Left forelimb (tissue), 1 donor: ENCODE measurements around the gene LRRC8A.

Experiments used
- DNase-seq: peaks from one replicate; pipeline ENCODE4 v3.0.0-alpha.2; 2018; ENCODE audit warnings: low spot score

The LRRC8A gene

GRCh38 chr9:128901822-128902221, 19.9 kb downstream of the LRRC8A start:
- DNase-seq: no peak

DNA sequence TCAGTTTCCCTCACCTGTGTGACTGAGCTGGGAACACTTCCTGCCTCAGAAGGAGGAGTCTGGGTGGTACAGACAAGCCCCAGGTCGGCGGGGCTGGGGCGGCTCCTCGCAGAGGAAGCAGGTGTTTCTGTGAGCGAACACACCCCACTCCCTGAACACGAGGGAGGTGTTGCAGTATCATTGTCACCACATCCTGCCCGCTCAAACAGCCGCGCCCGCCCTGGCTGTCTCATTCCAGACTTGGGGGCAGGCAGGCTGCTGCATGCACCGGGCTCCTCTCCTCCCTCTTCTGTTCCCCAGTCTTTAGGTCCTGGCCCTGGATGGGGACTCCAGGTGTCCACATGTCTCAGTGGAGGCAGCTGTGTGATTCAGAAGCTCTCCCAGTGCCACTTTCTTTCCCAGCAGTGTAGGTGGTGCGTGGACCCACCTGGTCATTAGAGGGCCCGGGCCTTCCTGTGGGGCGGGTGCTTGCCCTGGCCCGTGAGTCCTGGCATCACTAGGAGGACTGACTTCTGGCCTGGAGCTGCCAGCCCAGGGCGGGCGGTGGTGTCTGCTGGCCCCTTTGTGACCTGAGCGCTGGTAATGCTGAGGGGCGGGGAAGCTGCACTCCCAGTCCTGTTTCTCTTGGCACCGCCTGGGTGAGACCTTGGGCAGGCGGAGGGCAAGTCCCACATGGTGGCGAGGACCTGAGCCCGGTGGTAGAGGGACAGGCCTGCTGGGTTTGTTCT, 20.6 kb downstream of the LRRC8A start:
- no peak for DNase-seq

DNA sequence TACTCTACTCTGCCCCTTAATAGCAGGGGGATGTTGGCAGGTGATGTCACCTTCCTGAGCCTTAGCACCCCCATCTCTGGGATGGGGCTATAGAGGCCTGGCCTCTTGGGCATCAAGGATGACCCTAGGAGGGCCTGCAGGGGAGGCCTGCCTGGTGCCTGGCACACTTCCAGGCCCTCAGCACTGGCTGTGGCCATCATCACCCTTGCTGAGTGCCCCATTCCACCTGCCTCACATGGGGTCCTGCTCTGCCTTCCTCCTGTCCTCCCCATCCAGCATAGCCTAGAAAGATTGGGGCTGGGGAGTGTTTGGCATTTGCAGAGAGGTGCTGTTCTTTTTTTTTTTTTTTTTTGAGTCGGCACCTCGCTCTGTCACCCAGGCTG, 21.1 kb downstream of the LRRC8A start:
- no peak for DNase-seq

DNA sequence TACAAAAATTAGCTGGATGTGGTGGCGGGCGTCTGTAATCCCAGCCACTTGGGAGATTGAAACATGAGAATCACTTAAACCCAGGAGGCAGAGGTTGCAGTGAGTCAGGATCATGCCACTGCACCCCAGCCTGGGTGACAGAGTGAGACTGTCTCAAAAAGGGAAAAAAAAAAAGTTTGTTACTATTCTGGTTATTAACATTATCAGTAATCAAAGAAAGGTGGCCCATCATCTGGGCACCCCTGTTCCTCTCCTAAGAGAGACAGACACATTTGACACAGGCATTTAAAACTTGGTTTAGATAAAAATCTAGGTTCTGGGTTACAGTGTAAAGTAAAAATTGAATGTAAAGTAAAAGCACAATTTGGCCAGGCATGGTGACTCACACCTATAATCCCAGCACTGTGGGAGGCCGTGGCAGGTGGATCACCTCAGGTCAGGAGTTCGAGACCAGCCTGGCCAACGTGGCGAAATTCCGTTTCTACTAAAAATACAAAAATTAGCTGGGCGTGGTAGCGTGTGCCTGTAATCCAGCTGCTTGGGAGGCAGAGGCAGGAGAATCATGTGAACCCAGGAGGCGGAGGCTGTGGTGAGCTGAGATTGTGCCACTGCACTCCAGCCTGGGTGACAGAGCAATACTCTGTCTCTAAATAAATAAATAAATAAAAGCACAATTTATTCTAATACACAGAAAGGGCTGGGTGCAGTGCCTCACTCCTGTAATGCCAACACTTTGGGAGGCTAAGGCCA, 22.1 kb downstream of the LRRC8A start:
- DNase-seq: no peak

GRCh38 chr9:128905964-128906363, 24.0 kb downstream of the LRRC8A start:
- no peak for DNase-seq

DNA sequence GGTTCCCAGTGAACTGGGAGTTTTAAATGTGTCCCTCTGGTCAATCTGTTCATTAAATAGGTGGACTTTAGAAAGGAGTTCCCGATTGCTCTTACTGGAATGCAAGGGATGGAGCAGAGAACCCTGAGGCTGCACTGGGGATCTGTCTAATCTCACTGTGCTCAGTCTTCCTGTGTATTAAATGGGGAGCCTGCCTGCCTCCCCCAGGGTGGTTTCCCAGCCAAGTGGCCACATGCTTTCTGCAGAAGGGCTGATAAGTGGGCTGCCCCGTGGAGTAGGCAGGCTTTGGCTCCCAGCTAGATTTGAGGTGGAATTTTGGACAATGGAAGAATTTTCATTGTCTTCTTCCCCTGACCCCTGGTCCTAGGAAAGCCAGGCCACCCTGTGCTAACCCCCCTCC, 24.8 kb downstream of the LRRC8A start:
- DNase-seq: no peak

DNA sequence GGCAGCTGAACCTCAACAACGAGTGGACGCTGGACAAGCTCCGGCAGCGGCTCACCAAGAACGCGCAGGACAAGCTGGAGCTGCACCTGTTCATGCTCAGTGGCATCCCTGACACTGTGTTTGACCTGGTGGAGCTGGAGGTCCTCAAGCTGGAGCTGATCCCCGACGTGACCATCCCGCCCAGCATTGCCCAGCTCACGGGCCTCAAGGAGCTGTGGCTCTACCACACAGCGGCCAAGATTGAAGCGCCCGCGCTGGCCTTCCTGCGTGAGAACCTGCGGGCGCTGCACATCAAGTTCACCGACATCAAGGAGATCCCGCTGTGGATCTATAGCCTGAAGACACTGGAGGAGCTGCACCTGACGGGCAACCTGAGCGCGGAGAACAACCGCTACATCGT, 26.4 kb downstream of the LRRC8A start:
- DNase-seq: no peak

DNA sequence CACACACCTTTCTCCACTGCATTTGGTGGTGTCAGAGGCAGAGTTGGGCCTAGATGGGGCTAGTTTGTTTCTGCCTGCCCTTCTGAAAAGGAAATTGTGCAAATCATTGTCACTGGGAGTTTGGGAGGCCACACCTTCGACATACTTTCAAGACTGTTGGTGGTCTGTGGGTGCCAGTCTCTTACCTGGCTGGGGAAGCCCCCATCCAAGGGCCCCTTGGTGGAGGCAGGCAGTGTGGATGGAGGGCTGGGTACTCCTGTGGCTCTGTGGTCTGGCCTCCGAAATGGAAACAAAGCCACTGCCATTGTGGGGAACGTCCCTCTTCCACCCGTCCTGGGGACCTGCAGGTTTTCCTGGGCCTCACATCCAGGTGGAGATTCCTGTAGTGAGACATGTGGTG, 27.9 kb downstream of the LRRC8A start:
- DNase-seq: no peak

DNA sequence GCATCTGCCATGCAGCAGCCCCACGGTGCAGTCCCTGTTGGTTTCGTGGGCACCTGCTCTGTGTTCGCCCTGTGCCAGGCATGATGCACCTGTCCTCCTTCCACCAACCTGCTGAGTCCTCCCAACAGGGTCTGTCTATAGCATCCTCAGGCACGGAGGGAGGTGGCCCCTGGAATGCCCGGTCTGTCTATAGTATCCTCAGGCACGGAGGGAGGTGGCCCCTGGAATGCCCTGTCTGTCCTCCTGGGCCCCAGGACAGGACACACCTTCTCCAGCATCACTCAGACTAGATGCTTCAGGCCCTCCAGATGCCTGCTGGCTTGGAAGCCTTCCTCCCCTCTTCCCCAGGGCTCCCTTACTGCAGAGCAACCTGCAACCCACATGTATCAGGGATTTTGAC, 29.0 kb downstream of the LRRC8A start:
- no peak for DNase-seq

GRCh38 chr9:128911529-128912035, 29.6 kb downstream of the LRRC8A start:
- DNase-seq: no peak

DNA sequence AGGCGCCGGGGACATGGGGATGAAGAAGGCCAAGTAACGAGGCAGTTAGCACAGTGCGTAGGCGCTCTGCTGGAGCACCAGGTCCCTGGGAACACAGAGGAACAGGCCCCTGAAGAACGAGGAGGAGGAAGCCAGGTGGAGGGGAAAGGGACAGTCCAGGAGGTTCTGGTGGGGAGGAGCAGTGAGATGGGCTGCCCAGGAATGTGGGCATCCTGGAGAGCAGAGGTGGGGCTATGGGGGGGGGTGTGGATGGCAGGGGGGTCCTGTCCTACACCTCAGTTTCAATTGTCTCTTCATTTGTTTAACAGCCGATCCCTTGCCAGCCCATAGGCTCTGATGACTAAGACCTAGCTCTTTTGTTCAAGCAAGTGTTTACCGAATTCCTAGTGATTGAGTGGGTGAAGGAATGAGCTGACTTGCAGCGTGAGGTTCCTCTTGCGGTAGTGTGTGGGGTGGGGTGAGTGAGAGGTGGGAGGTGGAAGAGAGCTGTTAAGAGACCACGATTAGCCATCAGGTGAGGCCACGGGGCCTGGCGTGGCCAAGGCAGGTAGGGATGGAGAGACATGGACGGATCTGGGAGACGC, 30.4 kb downstream of the LRRC8A start:
- no peak for DNase-seq

- DNase-seq: no peak
These were observed 31.3 kb downstream of the LRRC8A start for GRCh38 chr9:128913048-128913900.

DNA sequence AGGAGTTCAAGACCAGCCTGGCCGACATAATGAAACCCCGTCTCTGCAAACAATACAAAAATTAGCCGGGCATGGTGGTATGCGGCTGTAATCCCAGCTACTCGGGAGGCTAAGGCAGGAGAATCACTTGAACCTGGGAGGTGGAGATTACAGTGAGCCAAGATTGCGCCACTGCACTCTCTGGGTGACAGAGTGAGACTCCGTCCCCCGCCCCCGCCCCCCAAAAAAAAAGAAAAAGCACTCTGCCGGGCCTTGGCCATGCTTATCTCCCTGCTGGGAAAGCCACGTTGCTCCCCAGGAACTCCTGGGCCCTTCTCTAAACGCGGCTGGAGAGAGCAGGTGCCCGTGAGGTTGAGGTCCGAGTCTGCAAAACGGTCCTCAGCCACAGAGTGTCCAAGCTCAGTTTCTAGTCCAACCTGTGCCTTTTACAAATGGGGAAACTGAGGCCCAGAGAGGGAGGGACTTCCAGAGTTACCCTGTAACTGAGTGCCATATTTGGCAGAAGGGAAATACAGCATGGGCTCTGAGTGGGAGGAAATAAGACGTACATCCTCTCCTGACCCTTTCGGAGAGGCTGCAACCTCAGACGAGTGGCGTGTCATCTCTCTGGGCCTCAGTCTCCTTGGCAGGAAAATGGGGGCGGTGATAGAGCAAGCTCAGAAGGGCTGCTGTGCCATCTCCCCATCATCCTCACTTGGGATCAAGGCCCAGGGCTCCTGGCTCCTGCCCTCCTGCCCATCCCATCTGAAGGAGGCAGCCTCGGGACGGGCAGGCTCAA, 32.3 kb downstream of the LRRC8A start:
- no peak for DNase-seq

GRCh38 chr9:128916204-128916603, 34.3 kb downstream of the LRRC8A start:
- no peak for DNase-seq

DNA sequence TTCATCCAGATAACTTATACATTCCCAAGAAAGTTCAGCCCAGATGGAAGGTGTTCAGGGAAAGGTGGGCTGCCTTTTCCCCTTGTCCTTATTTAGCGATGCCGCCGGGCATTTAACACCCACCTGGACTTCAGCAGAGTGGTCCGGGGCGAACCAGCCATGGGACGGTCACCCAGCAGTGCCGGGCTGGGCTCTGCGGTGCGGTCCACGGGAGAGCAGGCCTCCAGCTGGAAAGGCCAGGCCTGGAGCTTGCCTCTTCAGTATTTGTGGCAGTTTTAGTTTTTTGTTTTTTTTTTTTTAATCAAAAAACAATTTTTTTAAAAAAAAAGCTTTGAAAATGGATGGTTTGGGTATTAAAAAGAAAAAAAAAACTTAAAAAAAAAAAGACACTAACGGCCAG, 34.8 kb downstream of the LRRC8A start:
- no peak for DNase-seq

GRCh38 chr9:128917151-128917849, 35.4 kb downstream of the LRRC8A start:
- DNase-seq: peak; percentile 82

GRCh38 chr9:128918921-128919320, 37.0 kb downstream of the LRRC8A start:
- no peak for DNase-seq

DNA sequence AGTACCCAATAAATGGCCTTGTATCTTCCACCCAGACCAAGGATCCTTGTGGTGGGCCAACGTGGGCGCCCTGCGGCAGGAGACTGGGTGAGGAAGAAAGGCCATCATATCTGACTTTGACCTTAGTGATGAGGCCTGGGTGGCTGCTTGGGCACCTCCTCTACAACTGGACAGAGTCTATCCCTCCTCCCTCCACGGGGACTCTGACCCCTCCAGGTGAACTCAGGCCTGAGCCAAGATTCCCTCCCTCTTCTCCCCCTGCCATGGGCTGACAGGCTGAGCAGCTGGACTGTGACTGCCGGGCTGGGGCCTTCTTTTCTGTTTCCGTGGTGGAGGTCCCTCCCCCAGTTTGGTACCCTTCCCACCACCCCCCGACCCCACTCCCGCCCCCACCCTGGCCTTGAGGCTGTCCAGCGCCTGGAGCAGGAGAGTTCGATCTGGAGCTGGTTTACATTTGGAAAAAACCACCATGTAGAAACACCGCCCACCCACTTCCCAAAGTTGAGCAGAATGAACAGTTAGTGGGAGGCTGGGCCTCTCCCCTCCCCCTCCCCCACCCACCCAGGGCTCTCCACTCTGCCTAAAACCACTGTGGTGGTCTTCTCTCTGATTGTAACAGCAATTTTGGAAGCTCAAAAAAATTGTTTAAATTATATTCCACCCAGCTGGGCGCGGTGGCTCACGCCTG, 37.6 kb downstream of the LRRC8A start:
- DNase-seq: peak; percentile 57

- peak; percentile 63 for DNase-seq
These were observed 38.6 kb downstream of the LRRC8A start, which contains the start of gene PHYHD1 for GRCh38 chr9:128920381-128921058. TSS of gene PHYHD1 (plus strand) at chr9:128920982. CDS start at chr9:128922324, 1,342 bp downstream.
